GM06990 (cell line): ENCODE data around the gene UNC80.

Experiments
- DNase-seq: peaks from one replicate; pipeline ENCODE4 v3.0.0-alpha.2; 2011; ENCODE audit not compliant: insufficient read length; ENCODE audit errors: extremely low read depth
- H3K27me3 ChIP-seq: replicated peaks from 2 replicates; pipeline ENCODE4 v1.6.0; 2011; ENCODE audit warnings: low read length; ENCODE audit not compliant: control insufficient read depth, insufficient read depth
- H3K36me3 ChIP-seq: 2 replicates; pipeline ENCODE4 v1.5.1; 2011; ENCODE audit warnings: low read length; ENCODE audit not compliant: control insufficient read depth, insufficient read depth
- H3K4me3 ChIP-seq: replicated peaks from 2 replicates; pipeline ENCODE4 v1.5.1; 2011; ENCODE audit warnings: low read depth, mild to moderate bottlenecking, control low read depth, low read length
- TF ChIP-seq, protein P1 (sequence below): IDR thresholded peaks from 2 replicates; pipeline ENCODE4 v1.5.1; 2011; ENCODE audit warnings: low read length, control low read depth, mild to moderate bottlenecking, inconsistent platforms; ENCODE audit not compliant: insufficient read depth, poor library complexity, severe bottlenecking

UNC80 gene

DNA sequence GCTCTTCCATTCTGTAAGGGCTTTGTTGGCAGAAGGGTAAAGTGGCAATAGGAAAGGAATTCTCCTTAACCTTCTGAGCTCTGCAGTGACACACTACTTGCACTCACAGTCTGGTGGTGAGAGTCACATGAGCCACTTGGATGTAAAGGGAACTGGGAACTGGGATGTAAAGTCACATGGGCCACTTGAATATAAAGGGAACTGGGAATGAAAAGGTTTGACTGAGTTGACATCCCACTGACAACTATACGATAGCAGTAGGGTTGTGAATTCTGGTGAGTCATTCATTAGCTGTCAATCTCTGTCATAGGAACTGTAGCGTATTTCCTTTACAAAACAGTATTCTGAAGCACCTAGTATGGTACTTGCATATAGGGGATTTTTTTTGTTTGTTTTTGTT lies 236.3 kb downstream of the UNC80 start:
- Histone ChIP-seq H3K36me3 (peaks cover 5% of the 10 kb centered on the region), H3K27me3 (no peaks in the 10 kb centered on the region), H3K4me3 (no peak overlapping the region)
- TF ChIP-seq, protein P1, sequence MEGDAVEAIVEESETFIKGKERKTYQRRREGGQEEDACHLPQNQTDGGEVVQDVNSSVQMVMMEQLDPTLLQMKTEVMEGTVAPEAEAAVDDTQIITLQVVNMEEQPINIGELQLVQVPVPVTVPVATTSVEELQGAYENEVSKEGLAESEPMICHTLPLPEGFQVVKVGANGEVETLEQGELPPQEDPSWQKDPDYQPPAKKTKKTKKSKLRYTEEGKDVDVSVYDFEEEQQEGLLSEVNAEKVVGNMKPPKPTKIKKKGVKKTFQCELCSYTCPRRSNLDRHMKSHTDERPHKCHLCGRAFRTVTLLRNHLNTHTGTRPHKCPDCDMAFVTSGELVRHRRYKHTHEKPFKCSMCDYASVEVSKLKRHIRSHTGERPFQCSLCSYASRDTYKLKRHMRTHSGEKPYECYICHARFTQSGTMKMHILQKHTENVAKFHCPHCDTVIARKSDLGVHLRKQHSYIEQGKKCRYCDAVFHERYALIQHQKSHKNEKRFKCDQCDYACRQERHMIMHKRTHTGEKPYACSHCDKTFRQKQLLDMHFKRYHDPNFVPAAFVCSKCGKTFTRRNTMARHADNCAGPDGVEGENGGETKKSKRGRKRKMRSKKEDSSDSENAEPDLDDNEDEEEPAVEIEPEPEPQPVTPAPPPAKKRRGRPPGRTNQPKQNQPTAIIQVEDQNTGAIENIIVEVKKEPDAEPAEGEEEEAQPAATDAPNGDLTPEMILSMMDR: no peak
- DNase-seq: no peak

DNA sequence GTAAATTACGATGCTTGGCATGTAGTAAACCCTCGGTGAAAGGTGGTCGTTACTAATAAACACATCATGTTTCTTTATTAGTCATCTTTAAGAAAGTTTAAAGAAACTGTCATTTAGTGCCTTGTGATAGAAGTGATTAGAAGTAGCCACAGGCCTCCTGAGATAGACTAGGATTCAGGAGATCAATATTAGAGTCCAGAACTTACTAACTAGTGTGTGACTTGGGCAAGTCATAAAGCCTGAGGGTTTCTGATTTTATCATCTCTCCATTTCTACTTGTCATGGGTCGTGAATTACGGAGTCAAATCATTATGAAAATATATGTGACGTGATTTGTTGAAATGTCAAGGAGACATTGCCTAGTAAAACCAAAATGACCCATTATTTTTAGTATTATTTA lies 237.5 kb downstream of the UNC80 start:
- DNase-seq: no peak
- H3K27me3 ChIP-seq: no peaks in the 10 kb centered on the region
- peaks cover 5% of the 10 kb centered on the region for H3K36me3 ChIP-seq
- TF ChIP-seq, protein P1: no peak
- no peak overlapping the region for H3K4me3 ChIP-seq

DNA sequence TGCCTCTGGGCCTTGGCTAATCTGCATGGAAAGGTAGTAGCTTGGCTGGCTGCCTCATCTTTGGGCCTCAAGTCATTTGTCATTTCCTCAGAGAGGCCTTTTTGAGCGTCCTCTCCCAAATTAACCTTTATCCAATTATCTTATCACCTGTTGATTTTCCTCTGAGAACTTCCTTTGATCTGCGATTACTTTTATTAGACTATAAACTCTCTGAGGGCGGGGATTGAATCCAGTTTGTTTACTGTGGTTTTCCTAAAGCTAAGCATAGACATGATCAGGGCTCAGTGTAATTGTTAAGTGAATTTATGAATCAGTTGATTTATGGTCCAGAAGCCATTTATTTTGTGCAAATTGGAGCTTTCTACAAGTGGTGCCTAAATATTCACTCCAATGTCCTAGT lies 238.3 kb downstream of the UNC80 start:
- TF ChIP-seq, protein P1: no peak
- H3K4me3 ChIP-seq: no peak overlapping the region
- no peak for DNase-seq
- peaks cover 5% of the 10 kb centered on the region for H3K36me3 ChIP-seq
- H3K27me3 ChIP-seq: no peaks in the 10 kb centered on the region

DNA sequence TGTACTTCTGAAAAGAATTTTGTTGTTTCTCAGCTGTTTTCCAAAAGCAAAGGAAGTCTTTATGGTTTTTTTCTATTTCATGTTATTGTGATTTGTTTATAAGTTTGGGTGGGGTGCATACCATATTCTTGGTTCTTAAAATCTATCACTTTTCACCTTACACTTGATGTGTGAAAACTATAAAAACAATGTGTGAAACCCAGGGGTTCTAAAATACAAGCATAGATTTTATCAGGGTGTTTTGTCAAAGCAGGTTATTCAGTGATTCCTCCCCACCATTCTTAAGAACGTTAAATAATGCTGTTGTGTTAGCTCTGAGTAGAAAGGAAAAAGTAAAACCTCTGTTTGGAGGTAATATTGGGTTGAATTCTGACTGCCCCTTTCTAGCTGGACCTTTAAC lies 248.5 kb downstream of the UNC80 start:
- no peaks in the 10 kb centered on the region for H3K27me3 ChIP-seq
- peaks cover 6% of the 10 kb centered on the region for H3K36me3 ChIP-seq
- TF ChIP-seq, protein P1: no peak
- H3K4me3 ChIP-seq: no peak overlapping the region
- DNase-seq: no peak

DNA sequence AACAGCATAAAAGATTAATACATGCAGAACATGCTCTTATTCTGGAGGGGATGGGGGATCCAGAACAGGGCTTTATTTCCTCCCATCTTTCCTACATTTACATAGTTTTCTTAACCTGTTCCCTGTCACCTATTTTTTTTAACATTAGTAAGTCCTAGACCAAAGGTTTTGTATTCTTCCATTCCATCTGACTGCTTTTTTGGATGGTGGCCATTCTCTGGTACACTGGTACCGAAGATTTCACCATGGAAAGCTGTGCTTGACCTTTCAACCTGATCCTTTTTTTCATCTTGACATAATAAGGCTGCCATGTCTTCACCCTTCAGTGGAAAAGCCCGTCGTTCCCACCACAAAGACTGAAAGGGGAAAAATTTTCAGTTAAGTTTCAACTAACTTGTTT lies 251.2 kb downstream of the UNC80 start:
- Histone ChIP-seq H3K36me3 (peaks cover 1% of the 10 kb centered on the region), H3K4me3 (no peak overlapping the region), H3K27me3 (no peaks in the 10 kb centered on the region)
- no peak for DNase-seq
- TF ChIP-seq, protein P1: no peak

DNA sequence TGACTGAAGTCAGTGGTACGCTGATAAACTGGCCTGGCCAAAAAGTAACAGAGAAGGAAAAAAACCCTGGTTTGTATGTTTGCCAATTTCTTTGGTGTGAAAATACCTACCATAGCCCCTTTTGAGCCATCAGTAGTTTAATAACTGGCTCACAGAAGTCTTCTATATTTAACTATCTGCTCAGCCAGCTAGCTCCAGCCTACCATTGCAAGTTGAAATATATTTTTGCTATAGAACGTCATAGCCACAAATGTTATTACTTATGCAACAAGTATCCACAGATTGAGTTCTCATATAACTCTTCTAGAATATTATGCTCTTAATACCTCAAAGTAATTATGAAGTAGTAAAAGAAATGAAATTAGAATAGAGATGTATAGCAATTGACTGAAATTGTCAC lies 256.0 kb downstream of the UNC80 start:
- H3K27me3 ChIP-seq: no peaks in the 10 kb centered on the region
- no peak for DNase-seq
- no peaks in the 10 kb centered on the region; the same call in 1 of the 2 replicates for H3K36me3 ChIP-seq
- H3K4me3 ChIP-seq: no peak overlapping the region
- TF ChIP-seq, protein P1: no peak
